HepG2 (cell line): ENCODE measurements around the gene LDAF1. TPM values are rescaled to one million over a fixed set of nuclear protein-coding genes. Genes with fewer than 3 reads are reported as not detected.

Experiments used
- EP300 ChIP-seq, 3 experiments: sonication (generic) in 1 of 3; formaldehyde crosslinking in 1 of 3; IDR thresholded peaks; 2 replicates each; pipeline versions ENCODE4 v1.5.1 to v1.6.1; 2011 to 2020; ENCODE audit warnings: low read depth in 2 of 3, low read length in 2 of 3, borderline replicate concordance in 1 of 3, improper control_type of control experiment in 1 of 3, mild to moderate bottlenecking in 1 of 3, missing genetic modification reagents in 1 of 3, moderate library complexity in 1 of 3
- FOSL1 ChIP-seq: sonication (generic); formaldehyde crosslinking; IDR thresholded peaks from 2 replicates; pipeline ENCODE4 v1.9.0; 2021; ENCODE audit warnings: missing genetic modification reagents, borderline replicate concordance
- FOXK2 ChIP-seq: fragments of 450-650 bp; IDR thresholded peaks from 2 replicates; pipeline ENCODE4 v1.6.1; 2016
- HHEX ChIP-seq: IDR thresholded peaks from 2 replicates; pipeline ENCODE4 v1.6.1; 2016; ENCODE audit warnings: control low read depth
- NFKBIZ ChIP-seq: IDR thresholded peaks from 2 replicates; pipeline ENCODE4 v1.6.1; 2018; ENCODE audit warnings: missing genetic modification reagents, missing compliant biosample characterization
- NR2F1 ChIP-seq, 2 experiments: fragments of 450-650 bp in 1 of 2; formaldehyde crosslinking in 1 of 2; IDR thresholded peaks; 2 replicates each; pipeline versions ENCODE4 v1.5.0 to v1.6.1; 2016 to 2020; ENCODE audit warnings: mild to moderate bottlenecking in 1 of 2, missing compliant biosample characterization in 1 of 2, missing genetic modification reagents in 1 of 2, moderate library complexity in 1 of 2
- RBAK ChIP-seq: sonication (generic); formaldehyde crosslinking; IDR thresholded peaks from 2 replicates; pipeline ENCODE4 v1.5.1; 2020; ENCODE audit warnings: mild to moderate bottlenecking, missing genetic modification reagents
- SCMH1 ChIP-seq: sonication (generic); formaldehyde crosslinking; IDR thresholded peaks from 2 replicates; pipeline ENCODE4 v1.9.0; 2021; ENCODE audit warnings: missing genetic modification reagents, mild to moderate bottlenecking, borderline replicate concordance
- SP1 ChIP-seq, 2 experiments: fragments of 450-650 bp in 1 of 2; sonication (generic) in 1 of 2; formaldehyde crosslinking in 1 of 2; IDR thresholded peaks; 2 replicates each; pipeline versions ENCODE4 v1.4.0 to v1.6.1; 2016 to 2020; ENCODE audit warnings: missing genetic modification reagents in 1 of 2
- TMF1 ChIP-seq: sonication (generic); formaldehyde crosslinking; IDR thresholded peaks from 2 replicates; pipeline ENCODE4 v1.8.1; 2022; ENCODE audit warnings: low read depth, missing genetic modification reagents
- TRIM24 ChIP-seq: sonication (generic); formaldehyde crosslinking; IDR thresholded peaks from 2 replicates; pipeline ENCODE4 v1.8.0; 2022; ENCODE audit warnings: mild to moderate bottlenecking, missing genetic modification reagents
- ZBTB34 ChIP-seq: sonication (generic); formaldehyde crosslinking; IDR thresholded peaks from 2 replicates; pipeline ENCODE4 v1.8.0; 2022; ENCODE audit warnings: mild to moderate bottlenecking, missing genetic modification reagents
- ZC3H13 ChIP-seq: sonication (generic); formaldehyde crosslinking; IDR thresholded peaks from 2 replicates; pipeline ENCODE4 v1.8.1; 2023; ENCODE audit warnings: mild to moderate bottlenecking, missing genetic modification reagents, moderate library complexity
- ZIK1 ChIP-seq: sonication (generic); formaldehyde crosslinking; IDR thresholded peaks from 2 replicates; pipeline ENCODE4 v1.5.0; 2020; ENCODE audit warnings: mild to moderate bottlenecking, low read depth, missing genetic modification reagents, borderline replicate concordance
- ZNF263 ChIP-seq: sonication (generic); formaldehyde crosslinking; IDR thresholded peaks from 2 replicates; pipeline ENCODE4 v1.4.0; 2020; ENCODE audit warnings: missing genetic modification reagents
- ZNF331 ChIP-seq: sonication (generic); formaldehyde crosslinking; IDR thresholded peaks from 2 replicates; pipeline ENCODE4 v1.4.0; 2020; ENCODE audit warnings: missing genetic modification reagents
- polyA plus RNA-seq, 8 experiments: library from polyadenylated mRNA; depleted of rRNA in 3 of 8; stranded (reverse) in 7 of 8; unstranded in 1 of 8; fragments of >200 nt; fragmentation: Illumina TruSeq in 4 of 8; extraction: Trizol in 4 of 8; gene quantifications; 2 replicates each; pipeline versions ENCODE4 v1.2.1 to v1.2.3, GENCODE V29; 2011 to 2016; ENCODE audit warnings: low read depth in 4 of 8, missing spikeins in 1 of 8, mixed read lengths in 1 of 8; ENCODE audit not compliant: insufficient read depth in 1 of 8
- total RNA-seq, 5 experiments: library from RNA; depleted of rRNA; stranded (reverse); fragments of >200 nt; fragmentation: Illumina TruSeq; extraction: Trizol; gene quantifications; 2 replicates each; pipeline ENCODE4 v1.2.3, GENCODE V29; 2016; ENCODE audit warnings: low read depth in 1 of 5
- TF ChIP-seq, protein P1 (sequence below): sonication (generic); formaldehyde crosslinking; IDR thresholded peaks from 2 replicates; pipeline ENCODE4 v1.4.0; 2020; ENCODE audit warnings: missing genetic modification reagents
- TF ChIP-seq, protein P2 (sequence below): sonication (generic); formaldehyde crosslinking; IDR thresholded peaks from 2 replicates; pipeline ENCODE4 v1.5.0; 2020; ENCODE audit warnings: mild to moderate bottlenecking, missing genetic modification reagents
- TF ChIP-seq, protein P3 (sequence below): IDR thresholded peaks from 2 replicates; pipeline ENCODE4 v1.6.1; 2016; ENCODE audit warnings: control low read depth
- TF ChIP-seq, protein P4 (sequence below): sonication (generic); formaldehyde crosslinking; IDR thresholded peaks from 2 replicates; pipeline ENCODE4 v1.5.0; 2020; ENCODE audit warnings: mild to moderate bottlenecking, missing genetic modification reagents, borderline replicate concordance

Gene LDAF1
- total and polyA plus RNA-seq, 2 of the 13 experiments (the other 11 are each of a cell fraction or from before 2014, with no cell fraction given), result 6.3 to 7.5 TPM

- TF ChIP-seq, protein P1, sequence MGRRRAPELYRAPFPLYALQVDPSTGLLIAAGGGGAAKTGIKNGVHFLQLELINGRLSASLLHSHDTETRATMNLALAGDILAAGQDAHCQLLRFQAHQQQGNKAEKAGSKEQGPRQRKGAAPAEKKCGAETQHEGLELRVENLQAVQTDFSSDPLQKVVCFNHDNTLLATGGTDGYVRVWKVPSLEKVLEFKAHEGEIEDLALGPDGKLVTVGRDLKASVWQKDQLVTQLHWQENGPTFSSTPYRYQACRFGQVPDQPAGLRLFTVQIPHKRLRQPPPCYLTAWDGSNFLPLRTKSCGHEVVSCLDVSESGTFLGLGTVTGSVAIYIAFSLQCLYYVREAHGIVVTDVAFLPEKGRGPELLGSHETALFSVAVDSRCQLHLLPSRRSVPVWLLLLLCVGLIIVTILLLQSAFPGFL (CRISPR knock-in tag), result no peak
- no peak for TF ChIP-seq SP1 (IDR thresholded peaks at IDR 0.05)
- no peak for TF ChIP-seq SP1 (CRISPR knock-in tag; IDR thresholded peaks at IDR 0.05)
- TF ChIP-seq SCMH1 (CRISPR knock-in tag), result no peak
- 0 out of 4 replicates have a peak, but pooled peaks of 1 of the 2 experiments have one; percentile 29 for TF ChIP-seq EP300 (IDR thresholded peaks at IDR 0.05; ENCODE audit: low read depth in 2 of 2, low read length in 2 of 2)
- no peak for TF ChIP-seq EP300 (CRISPR knock-in tag; IDR thresholded peaks at IDR 0.05; ENCODE audit: borderline replicate concordance)
- TF ChIP-seq ZC3H13 (CRISPR knock-in tag), result no peak
- 0 out of 2 replicates have a peak, but pooled peaks have one; percentile 48 for TF ChIP-seq ZBTB34 (CRISPR knock-in tag)
- TF ChIP-seq, protein P2, sequence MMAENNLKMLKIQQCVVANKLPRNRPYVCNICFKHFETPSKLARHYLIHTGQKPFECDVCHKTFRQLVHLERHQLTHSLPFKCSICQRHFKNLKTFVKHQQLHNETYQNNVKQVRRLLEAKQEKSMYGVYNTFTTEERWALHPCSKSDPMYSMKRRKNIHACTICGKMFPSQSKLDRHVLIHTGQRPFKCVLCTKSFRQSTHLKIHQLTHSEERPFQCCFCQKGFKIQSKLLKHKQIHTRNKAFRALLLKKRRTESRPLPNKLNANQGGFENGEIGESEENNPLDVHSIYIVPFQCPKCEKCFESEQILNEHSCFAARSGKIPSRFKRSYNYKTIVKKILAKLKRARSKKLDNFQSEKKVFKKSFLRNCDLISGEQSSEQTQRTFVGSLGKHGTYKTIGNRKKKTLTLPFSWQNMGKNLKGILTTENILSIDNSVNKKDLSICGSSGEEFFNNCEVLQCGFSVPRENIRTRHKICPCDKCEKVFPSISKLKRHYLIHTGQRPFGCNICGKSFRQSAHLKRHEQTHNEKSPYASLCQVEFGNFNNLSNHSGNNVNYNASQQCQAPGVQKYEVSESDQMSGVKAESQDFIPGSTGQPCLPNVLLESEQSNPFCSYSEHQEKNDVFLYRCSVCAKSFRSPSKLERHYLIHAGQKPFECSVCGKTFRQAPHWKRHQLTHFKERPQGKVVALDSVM (CRISPR knock-in tag), result peak; percentile 66; the same call in 1 of the 2 replicates
- TF ChIP-seq TMF1 (CRISPR knock-in tag), result no peak
- no peak for TF ChIP-seq TRIM24 (CRISPR knock-in tag)
- TF ChIP-seq, protein P3, sequence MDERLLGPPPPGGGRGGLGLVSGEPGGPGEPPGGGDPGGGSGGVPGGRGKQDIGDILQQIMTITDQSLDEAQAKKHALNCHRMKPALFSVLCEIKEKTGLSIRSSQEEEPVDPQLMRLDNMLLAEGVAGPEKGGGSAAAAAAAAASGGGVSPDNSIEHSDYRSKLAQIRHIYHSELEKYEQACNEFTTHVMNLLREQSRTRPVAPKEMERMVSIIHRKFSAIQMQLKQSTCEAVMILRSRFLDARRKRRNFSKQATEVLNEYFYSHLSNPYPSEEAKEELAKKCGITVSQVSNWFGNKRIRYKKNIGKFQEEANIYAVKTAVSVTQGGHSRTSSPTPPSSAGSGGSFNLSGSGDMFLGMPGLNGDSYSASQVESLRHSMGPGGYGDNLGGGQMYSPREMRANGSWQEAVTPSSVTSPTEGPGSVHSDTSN (CRISPR knock-in tag), result peak; percentile 77
- TF ChIP-seq FOXK2, result no peak
- TF ChIP-seq, protein P4, sequence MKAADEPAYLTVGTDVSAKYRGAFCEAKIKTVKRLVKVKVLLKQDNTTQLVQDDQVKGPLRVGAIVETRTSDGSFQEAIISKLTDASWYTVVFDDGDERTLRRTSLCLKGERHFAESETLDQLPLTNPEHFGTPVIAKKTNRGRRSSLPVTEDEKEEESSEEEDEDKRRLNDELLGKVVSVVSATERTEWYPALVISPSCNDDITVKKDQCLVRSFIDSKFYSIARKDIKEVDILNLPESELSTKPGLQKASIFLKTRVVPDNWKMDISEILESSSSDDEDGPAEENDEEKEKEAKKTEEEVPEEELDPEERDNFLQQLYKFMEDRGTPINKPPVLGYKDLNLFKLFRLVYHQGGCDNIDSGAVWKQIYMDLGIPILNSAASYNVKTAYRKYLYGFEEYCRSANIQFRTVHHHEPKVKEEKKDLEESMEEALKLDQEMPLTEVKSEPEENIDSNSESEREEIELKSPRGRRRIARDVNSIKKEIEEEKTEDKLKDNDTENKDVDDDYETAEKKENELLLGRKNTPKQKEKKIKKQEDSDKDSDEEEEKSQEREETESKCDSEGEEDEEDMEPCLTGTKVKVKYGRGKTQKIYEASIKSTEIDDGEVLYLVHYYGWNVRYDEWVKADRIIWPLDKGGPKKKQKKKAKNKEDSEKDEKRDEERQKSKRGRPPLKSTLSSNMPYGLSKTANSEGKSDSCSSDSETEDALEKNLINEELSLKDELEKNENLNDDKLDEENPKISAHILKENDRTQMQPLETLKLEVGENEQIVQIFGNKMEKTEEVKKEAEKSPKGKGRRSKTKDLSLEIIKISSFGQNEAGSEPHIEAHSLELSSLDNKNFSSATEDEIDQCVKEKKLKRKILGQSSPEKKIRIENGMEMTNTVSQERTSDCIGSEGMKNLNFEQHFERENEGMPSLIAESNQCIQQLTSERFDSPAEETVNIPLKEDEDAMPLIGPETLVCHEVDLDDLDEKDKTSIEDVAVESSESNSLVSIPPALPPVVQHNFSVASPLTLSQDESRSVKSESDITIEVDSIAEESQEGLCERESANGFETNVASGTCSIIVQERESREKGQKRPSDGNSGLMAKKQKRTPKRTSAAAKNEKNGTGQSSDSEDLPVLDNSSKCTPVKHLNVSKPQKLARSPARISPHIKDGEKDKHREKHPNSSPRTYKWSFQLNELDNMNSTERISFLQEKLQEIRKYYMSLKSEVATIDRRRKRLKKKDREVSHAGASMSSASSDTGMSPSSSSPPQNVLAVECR, result 0 out of 2 replicates have a peak, but pooled peaks have one; percentile 13
- TF ChIP-seq FOSL1 (CRISPR knock-in tag), result peak; percentile 39; the same call in 1 of the 2 replicates
- no peak for TF ChIP-seq RBAK (CRISPR knock-in tag)
- no peak for TF ChIP-seq ZIK1 (CRISPR knock-in tag)
- no peak for TF ChIP-seq NFKBIZ
- 0 out of 4 replicates have a peak, but pooled peaks have one; percentile 42 to 49 for TF ChIP-seq NR2F1 (CRISPR knock-in tag; IDR thresholded peaks at IDR 0.05)
- TF ChIP-seq HHEX (CRISPR knock-in tag), result 0 out of 2 replicates have a peak, but pooled peaks have one; percentile 25
- TF ChIP-seq ZNF331, result peak; percentile 42; the same call in 1 of the 2 replicates
- TF ChIP-seq ZNF263, result peak; percentile 93
Observed at GRCh38 chr16:21205303-21205702, 46.8 kb downstream of the LDAF1 start (continued).
